Prostate gland (tissue), 2 donors: ENCODE results near the gene SAMD8.

Source experiments
- POLR2AphosphoS5 ChIP-seq: sonication (generic); formaldehyde crosslinking; IDR thresholded peaks from one replicate; pipeline ENCODE4 v1.6.1; 2017; ENCODE audit warnings: antibody characterized with exemption
- TF ChIP-seq, protein P1 (sequence below), 4 experiments: fragments of 200-600 bp in 2 of 4; fragments of 450-650 bp in 2 of 4; sonication (generic) in 2 of 4; IDR thresholded peaks; 1 replicate in 3 of 4; 2 replicates in 1 of 4; pipeline ENCODE4 v1.5.1; 2016 to 2019; ENCODE audit warnings: antibody characterized with exemption in 4 of 4, mild to moderate bottlenecking in 2 of 4, moderate library complexity in 2 of 4

GRCh38 chr10:75079436-75080083 lies 31.9 kb upstream of the SAMD8 start:
- TF ChIP-seq, protein P1, sequence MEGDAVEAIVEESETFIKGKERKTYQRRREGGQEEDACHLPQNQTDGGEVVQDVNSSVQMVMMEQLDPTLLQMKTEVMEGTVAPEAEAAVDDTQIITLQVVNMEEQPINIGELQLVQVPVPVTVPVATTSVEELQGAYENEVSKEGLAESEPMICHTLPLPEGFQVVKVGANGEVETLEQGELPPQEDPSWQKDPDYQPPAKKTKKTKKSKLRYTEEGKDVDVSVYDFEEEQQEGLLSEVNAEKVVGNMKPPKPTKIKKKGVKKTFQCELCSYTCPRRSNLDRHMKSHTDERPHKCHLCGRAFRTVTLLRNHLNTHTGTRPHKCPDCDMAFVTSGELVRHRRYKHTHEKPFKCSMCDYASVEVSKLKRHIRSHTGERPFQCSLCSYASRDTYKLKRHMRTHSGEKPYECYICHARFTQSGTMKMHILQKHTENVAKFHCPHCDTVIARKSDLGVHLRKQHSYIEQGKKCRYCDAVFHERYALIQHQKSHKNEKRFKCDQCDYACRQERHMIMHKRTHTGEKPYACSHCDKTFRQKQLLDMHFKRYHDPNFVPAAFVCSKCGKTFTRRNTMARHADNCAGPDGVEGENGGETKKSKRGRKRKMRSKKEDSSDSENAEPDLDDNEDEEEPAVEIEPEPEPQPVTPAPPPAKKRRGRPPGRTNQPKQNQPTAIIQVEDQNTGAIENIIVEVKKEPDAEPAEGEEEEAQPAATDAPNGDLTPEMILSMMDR (IDR thresholded peaks at IDR 0.05), result no peak
- no peak for TF ChIP-seq POLR2AphosphoS5
